PC-9 (cell line): ENCODE data around the gene RAC3. TPM values are rescaled to one million over a fixed set of nuclear protein-coding genes. Genes with fewer than 3 reads are reported as not detected.

Source experiments
- BruUV-seq: library from RNA; stranded (reverse); fragments of 400-500 nt; replicated peaks from 2 replicates; lab custom pipeline; 2021; lab: Mats Ljungman, UMichigan
- CTCF ChIA-PET: fragments of 300-600 bp; sonication (Branson Sonifier 250); formaldehyde crosslinking; loops from one replicate; lab custom pipeline; 2022; ENCODE audit warnings: antibody characterized with exemption; lab: Charles Lee
- POLR2A ChIA-PET: fragments of 300-600 bp; sonication (Branson Sonifier 250); formaldehyde crosslinking; loops from one replicate; lab custom pipeline; 2022; ENCODE audit warnings: antibody characterized with exemption; ENCODE audit not compliant: unreplicated experiment; lab: Charles Lee
- DNase-seq, 2 experiments: peaks; one replicate each; pipeline versions ENCODE4 v3.0.0 to v3.0.0-alpha.2; 2015 to 2022; ENCODE audit warnings: mixed read lengths in 1 of 2
- H2AFZ ChIP-seq: fragments of 200-600 bp; sonication (generic); 2 replicates; pipeline ENCODE4 v1.8.1; 2017; ENCODE audit warnings: antibody characterized with exemption
- H3F3A ChIP-seq: fragments of 200-600 bp; sonication (generic); 2 replicates; pipeline ENCODE4 v1.8.1; 2017; ENCODE audit warnings: antibody characterized with exemption, mild to moderate bottlenecking, low read depth; ENCODE audit not compliant: insufficient read depth
- H3K27ac ChIP-seq: fragments of 200-600 bp; sonication (generic); 2 replicates; pipeline ENCODE4 v1.6.1; 2016; ENCODE audit warnings: mixed run types
- H3K27me3 ChIP-seq: fragments of 200-600 bp; sonication (generic); 2 replicates; pipeline ENCODE4 v1.6.1; 2016; ENCODE audit warnings: low read depth, mixed run types; ENCODE audit not compliant: insufficient read depth
- H3K36me3 ChIP-seq: fragments of 200-600 bp; sonication (generic); 2 replicates; pipeline ENCODE4 v1.6.1; 2016; ENCODE audit warnings: low read depth, mixed run types
- H3K4me1 ChIP-seq: fragments of 200-600 bp; sonication (generic); replicated peaks from 2 replicates; pipeline ENCODE4 v1.6.1; 2016; ENCODE audit warnings: mixed run types; ENCODE audit not compliant: insufficient read depth
- H3K4me2 ChIP-seq: fragments of 200-600 bp; sonication (generic); 2 replicates; pipeline ENCODE4 v1.6.1; 2017; ENCODE audit warnings: mixed run types
- H3K4me3 ChIP-seq: fragments of 200-600 bp; sonication (generic); 2 replicates; pipeline ENCODE4 v1.6.1; 2016; ENCODE audit warnings: mixed run types
- H3K79me2 ChIP-seq: fragments of 200-600 bp; sonication (generic); 2 replicates; pipeline ENCODE4 v1.6.1; 2017; ENCODE audit warnings: low read depth, mixed run types
- H3K9me2 ChIP-seq: fragments of 200-600 bp; sonication (generic); 2 replicates; pipeline ENCODE4 v1.8.1; 2017; ENCODE audit warnings: mild to moderate bottlenecking; ENCODE audit not compliant: insufficient read depth
- H3K9me3 ChIP-seq: fragments of 200-600 bp; sonication (generic); 2 replicates; pipeline ENCODE4 v1.8.1; 2016; ENCODE audit warnings: low read depth; ENCODE audit not compliant: insufficient read depth
- H4K20me1 ChIP-seq: fragments of 200-600 bp; sonication (generic); 2 replicates; pipeline ENCODE4 v1.8.1; 2017; ENCODE audit not compliant: insufficient read depth
- EZH2 ChIP-seq: fragments of 200-600 bp; sonication (generic); IDR thresholded peaks from 2 replicates; pipeline ENCODE4 v1.8.0; 2017; ENCODE audit warnings: antibody characterized with exemption, low read depth
- intact Hi-C: fragments of 100-400 bp; cut with micrococcal nuclease; formaldehyde crosslinking; loops from one replicate; pipeline ENCODE4 v1.10.0; 2022; ENCODE audit not compliant: unreplicated experiment
- total RNA-seq: library from RNA; stranded (reverse); gene quantifications from 2 replicates; pipeline ENCODE4 v1.2.3, GENCODE V29; 2021
- TF ChIP-seq, protein P1 (sequence below): fragments of 200-600 bp; sonication (generic); conservative IDR thresholded peaks from 2 replicates; pipeline ENCODE4 v1.6.1; 2017; ENCODE audit warnings: mixed run types, antibody characterized with exemption, mild to moderate bottlenecking, moderate library complexity

The RAC3 gene
- total RNA-seq, 1 experiment from 2014 or later, result 32.3 TPM

GRCh38 chr17:82053556-82054263 is 22.2 kb downstream of the RAC3 start:
- H3K4me2 ChIP-seq, result peak overlapping the region; percentile 88; the same call in 1 of the 2 replicates
- H3K79me2 ChIP-seq, result peaks cover 13% of the 10 kb centered on the region
- POLR2A ChIA-PET, result no interaction called here

DNA sequence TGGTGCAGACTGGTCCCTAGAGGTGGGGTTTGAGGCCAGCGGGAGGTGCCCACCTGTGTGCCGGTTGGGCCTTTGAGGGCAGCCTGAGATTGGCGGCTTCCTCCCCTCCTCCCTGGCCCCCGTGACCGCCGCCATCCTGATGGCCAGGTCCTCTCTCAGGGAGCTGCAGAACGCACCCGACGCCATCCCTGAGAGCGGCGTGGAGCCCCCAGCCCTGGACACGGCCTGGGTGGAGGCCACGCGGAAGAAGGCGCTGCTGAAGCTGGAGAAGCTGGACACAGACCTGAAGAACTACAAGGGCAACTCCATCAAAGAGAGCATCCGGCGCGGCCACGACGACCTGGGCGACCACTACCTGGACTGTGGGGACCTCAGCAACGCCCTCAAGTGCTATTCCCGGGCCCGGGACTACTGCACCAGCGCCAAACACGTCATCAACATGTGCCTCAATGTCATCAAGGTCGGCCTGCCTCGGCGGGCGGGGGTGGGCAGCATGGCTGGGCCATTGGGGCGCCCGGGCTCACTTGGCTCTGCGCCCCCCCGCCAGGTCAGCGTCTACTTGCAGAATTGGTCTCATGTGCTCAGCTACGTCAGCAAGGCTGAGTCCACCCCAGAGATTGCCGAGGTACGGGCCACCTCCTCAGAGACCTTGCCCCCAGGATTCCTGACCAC is 23.0 kb downstream of the RAC3 start:
- CTCF ChIA-PET, result no interaction called here
- intact Hi-C loops, result no loop called here
- no peak for DNase-seq
- Histone ChIP-seq H3K27me3 (no peaks in the 10 kb centered on the region), H3K79me2 (peaks cover 13% of the 10 kb centered on the region), H3F3A (no peaks in the 10 kb centered on the region), H3K9me3 (no peaks in the 10 kb centered on the region), H4K20me1 (no peaks in the 10 kb centered on the region), H3K36me3 (no peaks in the 10 kb centered on the region), H3K27ac (no peak overlapping the region), H2AFZ (no peak overlapping the region), H3K4me1 (no peaks in the 10 kb centered on the region), H3K4me2 (no peak overlapping the region), H3K9me2 (no peaks in the 10 kb centered on the region), H3K4me3 (no peak overlapping the region)
- BruUV-seq, result no TSS peak
- POLR2A ChIA-PET, result no interaction called here
- no peak for TF ChIP-seq EZH2
- TF ChIP-seq, protein P1, sequence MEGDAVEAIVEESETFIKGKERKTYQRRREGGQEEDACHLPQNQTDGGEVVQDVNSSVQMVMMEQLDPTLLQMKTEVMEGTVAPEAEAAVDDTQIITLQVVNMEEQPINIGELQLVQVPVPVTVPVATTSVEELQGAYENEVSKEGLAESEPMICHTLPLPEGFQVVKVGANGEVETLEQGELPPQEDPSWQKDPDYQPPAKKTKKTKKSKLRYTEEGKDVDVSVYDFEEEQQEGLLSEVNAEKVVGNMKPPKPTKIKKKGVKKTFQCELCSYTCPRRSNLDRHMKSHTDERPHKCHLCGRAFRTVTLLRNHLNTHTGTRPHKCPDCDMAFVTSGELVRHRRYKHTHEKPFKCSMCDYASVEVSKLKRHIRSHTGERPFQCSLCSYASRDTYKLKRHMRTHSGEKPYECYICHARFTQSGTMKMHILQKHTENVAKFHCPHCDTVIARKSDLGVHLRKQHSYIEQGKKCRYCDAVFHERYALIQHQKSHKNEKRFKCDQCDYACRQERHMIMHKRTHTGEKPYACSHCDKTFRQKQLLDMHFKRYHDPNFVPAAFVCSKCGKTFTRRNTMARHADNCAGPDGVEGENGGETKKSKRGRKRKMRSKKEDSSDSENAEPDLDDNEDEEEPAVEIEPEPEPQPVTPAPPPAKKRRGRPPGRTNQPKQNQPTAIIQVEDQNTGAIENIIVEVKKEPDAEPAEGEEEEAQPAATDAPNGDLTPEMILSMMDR, result no peak

More at GRCh38 chr17:82053556-82054263, 22.2 kb downstream of the RAC3 start:
- H3K4me1 ChIP-seq, result no peaks in the 10 kb centered on the region
- H3F3A ChIP-seq, result no peaks in the 10 kb centered on the region
- H4K20me1 ChIP-seq, result no peaks in the 10 kb centered on the region
- no peak for TF ChIP-seq EZH2
- TF ChIP-seq, protein P1, result no peak
- no peaks in the 10 kb centered on the region for H3K36me3 ChIP-seq
- H3K27ac ChIP-seq, result no peak overlapping the region
- H3K9me3 ChIP-seq, result no peaks in the 10 kb centered on the region
- H3K9me2 ChIP-seq, result no peaks in the 10 kb centered on the region
- intact Hi-C loops, result no loop called here
- no TSS peak for BruUV-seq
- H3K27me3 ChIP-seq, result no peaks in the 10 kb centered on the region
- CTCF ChIA-PET, result no interaction called here
- no peak for DNase-seq
- no peak overlapping the region for H2AFZ ChIP-seq
- no peak overlapping the region for H3K4me3 ChIP-seq

- no peaks in the 10 kb centered on the region for H3K27me3 ChIP-seq
- intact Hi-C loops, result no loop called here
- no peaks in the 10 kb centered on the region for H4K20me1 ChIP-seq
- BruUV-seq, result no TSS peak
- no peak for DNase-seq
- no peaks in the 10 kb centered on the region for H3K36me3 ChIP-seq
- H3K27ac ChIP-seq, result no peak overlapping the region
- CTCF ChIA-PET, result no interaction called here
- H2AFZ ChIP-seq, result no peak overlapping the region
- H3K79me2 ChIP-seq, result peaks cover 13% of the 10 kb centered on the region
- POLR2A ChIA-PET, result no interaction called here
- no peaks in the 10 kb centered on the region for H3K9me2 ChIP-seq
- no peak overlapping the region for H3K4me3 ChIP-seq
- H3K4me2 ChIP-seq, result no peak overlapping the region
- TF ChIP-seq, protein P1, result no peak
- TF ChIP-seq EZH2, result no peak
- no peaks in the 10 kb centered on the region for H3K9me3 ChIP-seq
- no peaks in the 10 kb centered on the region for H3F3A ChIP-seq
- no peaks in the 10 kb centered on the region for H3K4me1 ChIP-seq
Measured at GRCh38 chr17:82055023-82055964, 23.8 kb downstream of the RAC3 start.
